GM20000 (cell line): ENCODE data around the gene REEP2.
A peak's percentile ranks its signal among the peaks of the same experiment; 100 is the strongest.

Experiments
- DNase-seq: peaks from one replicate; pipeline ENCODE4 v3.0.0; 2012; ENCODE audit warnings: low spot score
- CTCF ChIP-seq: IDR thresholded peaks from 2 replicates; pipeline ENCODE4 v1.5.1; 2012; ENCODE audit warnings: mild to moderate bottlenecking, control low read depth; ENCODE audit errors: extremely low read depth, missing control alignments

The REEP2 gene

DNA sequence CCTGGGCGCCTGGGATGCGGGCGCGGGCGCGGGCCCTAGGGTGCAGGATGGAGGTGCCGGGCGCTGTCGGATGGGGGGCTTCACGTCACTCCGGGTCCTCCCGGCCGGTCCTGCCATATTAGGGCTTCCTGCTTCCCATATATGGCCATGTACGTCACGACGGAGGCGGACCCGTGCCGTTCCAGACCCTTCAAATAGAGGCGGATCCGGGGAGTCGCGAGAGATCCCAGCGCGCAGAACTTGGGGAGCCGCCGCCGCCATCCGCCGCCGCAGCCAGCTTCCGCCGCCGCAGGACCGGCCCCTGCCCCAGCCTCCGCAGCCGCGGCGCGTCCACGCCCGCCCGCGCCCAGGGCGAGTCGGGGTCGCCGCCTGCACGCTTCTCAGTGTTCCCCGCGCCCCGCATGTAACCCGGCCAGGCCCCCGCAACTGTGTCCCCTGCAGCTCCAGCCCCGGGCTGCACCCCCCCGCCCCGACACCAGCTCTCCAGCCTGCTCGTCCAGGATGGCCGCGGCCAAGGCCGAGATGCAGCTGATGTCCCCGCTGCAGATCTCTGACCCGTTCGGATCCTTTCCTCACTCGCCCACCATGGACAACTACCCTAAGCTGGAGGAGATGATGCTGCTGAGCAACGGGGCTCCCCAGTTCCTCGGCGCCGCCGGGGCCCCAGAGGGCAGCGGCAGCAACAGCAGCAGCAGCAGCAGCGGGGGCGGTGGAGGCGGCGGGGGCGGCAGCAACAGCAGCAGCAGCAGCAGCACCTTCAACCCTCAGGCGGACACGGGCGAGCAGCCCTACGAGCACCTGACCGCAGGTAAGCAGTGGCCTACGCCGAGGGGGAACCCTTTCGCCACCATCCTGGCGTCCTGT lies 26.6 kb downstream of the REEP2 start, which contains the start of gene EGR1:
TSS of gene EGR1 (plus strand) at position 219 of the 864 bp plus-strand sequence. CDS start at position 502, 283 bp downstream.
- TF ChIP-seq CTCF: no peak
- DNase-seq: peak; percentile 96

GRCh38 chr5:138466125-138466899 lies 27.5 kb downstream of the REEP2 start:
- DNase-seq: no peak
- no peak for TF ChIP-seq CTCF

DNA sequence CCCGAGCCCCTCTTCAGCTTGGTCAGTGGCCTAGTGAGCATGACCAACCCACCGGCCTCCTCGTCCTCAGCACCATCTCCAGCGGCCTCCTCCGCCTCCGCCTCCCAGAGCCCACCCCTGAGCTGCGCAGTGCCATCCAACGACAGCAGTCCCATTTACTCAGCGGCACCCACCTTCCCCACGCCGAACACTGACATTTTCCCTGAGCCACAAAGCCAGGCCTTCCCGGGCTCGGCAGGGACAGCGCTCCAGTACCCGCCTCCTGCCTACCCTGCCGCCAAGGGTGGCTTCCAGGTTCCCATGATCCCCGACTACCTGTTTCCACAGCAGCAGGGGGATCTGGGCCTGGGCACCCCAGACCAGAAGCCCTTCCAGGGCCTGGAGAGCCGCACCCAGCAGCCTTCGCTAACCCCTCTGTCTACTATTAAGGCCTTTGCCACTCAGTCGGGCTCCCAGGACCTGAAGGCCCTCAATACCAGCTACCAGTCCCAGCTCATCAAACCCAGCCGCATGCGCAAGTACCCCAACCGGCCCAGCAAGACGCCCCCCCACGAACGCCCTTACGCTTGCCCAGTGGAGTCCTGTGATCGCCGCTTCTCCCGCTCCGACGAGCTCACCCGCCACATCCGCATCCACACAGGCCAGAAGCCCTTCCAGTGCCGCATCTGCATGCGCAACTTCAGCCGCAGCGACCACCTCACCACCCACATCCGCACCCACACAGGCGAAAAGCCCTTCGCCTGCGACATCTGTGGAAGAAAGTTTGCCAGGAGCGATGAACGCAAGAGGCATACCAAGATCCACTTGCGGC lies 28.2 kb downstream of the REEP2 start:
- no peak for TF ChIP-seq CTCF
- no peak for DNase-seq

DNA sequence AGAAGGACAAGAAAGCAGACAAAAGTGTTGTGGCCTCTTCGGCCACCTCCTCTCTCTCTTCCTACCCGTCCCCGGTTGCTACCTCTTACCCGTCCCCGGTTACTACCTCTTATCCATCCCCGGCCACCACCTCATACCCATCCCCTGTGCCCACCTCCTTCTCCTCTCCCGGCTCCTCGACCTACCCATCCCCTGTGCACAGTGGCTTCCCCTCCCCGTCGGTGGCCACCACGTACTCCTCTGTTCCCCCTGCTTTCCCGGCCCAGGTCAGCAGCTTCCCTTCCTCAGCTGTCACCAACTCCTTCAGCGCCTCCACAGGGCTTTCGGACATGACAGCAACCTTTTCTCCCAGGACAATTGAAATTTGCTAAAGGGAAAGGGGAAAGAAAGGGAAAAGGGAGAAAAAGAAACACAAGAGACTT lies 28.9 kb downstream of the REEP2 start:
- DNase-seq: no peak
- no peak for TF ChIP-seq CTCF

GRCh38 chr5:138468133-138468965 lies 29.5 kb downstream of the REEP2 start:
- no peak for DNase-seq
- no peak for TF ChIP-seq CTCF

DNA sequence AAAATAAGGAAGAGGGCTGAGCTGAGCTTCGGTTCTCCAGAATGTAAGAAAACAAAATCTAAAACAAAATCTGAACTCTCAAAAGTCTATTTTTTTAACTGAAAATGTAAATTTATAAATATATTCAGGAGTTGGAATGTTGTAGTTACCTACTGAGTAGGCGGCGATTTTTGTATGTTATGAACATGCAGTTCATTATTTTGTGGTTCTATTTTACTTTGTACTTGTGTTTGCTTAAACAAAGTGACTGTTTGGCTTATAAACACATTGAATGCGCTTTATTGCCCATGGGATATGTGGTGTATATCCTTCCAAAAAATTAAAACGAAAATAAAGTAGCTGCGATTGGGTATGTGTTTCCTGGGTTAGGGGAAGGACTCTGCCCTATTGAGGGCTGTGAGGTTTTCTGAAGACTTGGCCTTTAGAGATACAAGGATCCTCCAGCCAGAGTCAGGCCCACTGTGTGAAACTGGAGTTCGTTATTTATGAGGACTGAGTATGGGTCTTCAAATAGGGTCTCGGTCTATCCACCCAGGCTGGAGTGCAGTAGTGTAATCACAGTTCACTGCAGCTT lies 30.2 kb downstream of the REEP2 start:
- no peak for DNase-seq
- TF ChIP-seq CTCF: no peak
